Keratinocyte (primary cell): Measurements from ENCODE around the gene ERGIC1. TPM values are rescaled to one million over a fixed set of nuclear protein-coding genes. Genes with fewer than 3 reads are reported as not detected.

Source experiments
- DNase-seq: peaks from one replicate; pipeline ENCODE4 v3.0.0-alpha.2; 2011; ENCODE audit warnings: low read depth, missing footprints, low spot score
- FAIRE-seq: peaks from 2 replicates; lab custom pipeline; 2011; peaks lifted over from hg19 to GRCh38; lab: Jason Lieb, UNC
- H2AFZ ChIP-seq: 2 replicates; pipeline ENCODE4 v1.6.0; 2012; ENCODE audit warnings: low read length, control low read depth, inconsistent platforms; ENCODE audit not compliant: control insufficient read depth
- H3K27ac ChIP-seq: 2 replicates; pipeline ENCODE4 v1.5.1; 2011; ENCODE audit warnings: low read length; ENCODE audit not compliant: control insufficient read depth, insufficient read depth
- H3K27me3 ChIP-seq: 3 replicates; pipeline ENCODE4 v1.6.0; 2011; ENCODE audit warnings: low read length; ENCODE audit not compliant: control insufficient read depth, insufficient read depth; ENCODE audit errors: extremely low read depth
- H3K36me3 ChIP-seq, 2 experiments: 2 replicates in 1 of 2; 3 replicates in 1 of 2; pipeline ENCODE4 v1.5.1; 2011; ENCODE audit warnings: low read length in 2 of 2, mild to moderate bottlenecking in 1 of 2; ENCODE audit not compliant: control insufficient read depth in 2 of 2, insufficient read depth in 2 of 2; ENCODE audit errors: extremely low read depth in 1 of 2
- H3K4me1 ChIP-seq: 3 replicates; pipeline ENCODE4 v1.5.1; 2011; ENCODE audit warnings: low read length; ENCODE audit not compliant: control insufficient read depth, insufficient read depth; ENCODE audit errors: extremely low read depth
- H3K4me2 ChIP-seq: 3 replicates; pipeline ENCODE4 v1.6.0; 2011; ENCODE audit warnings: low read depth, low read length; ENCODE audit not compliant: control insufficient read depth, insufficient read depth; ENCODE audit errors: extremely low read depth
- H3K4me3 ChIP-seq, 3 experiments: fragments of 200-600 bp in 1 of 3; sonication (generic) in 1 of 3; 2 replicates in 2 of 3; 3 replicates in 1 of 3; pipeline ENCODE4 v1.5.1; 2011 to 2016; ENCODE audit warnings: low read length in 3 of 3, mild to moderate bottlenecking in 3 of 3, control low read depth in 2 of 3, inconsistent platforms in 1 of 3, low read depth in 1 of 3, mixed read lengths in 1 of 3, mixed run types in 1 of 3, moderate library complexity in 1 of 3; ENCODE audit not compliant: control insufficient read depth in 2 of 3, insufficient read depth in 2 of 3; ENCODE audit errors: extremely low read depth in 1 of 3
- H3K79me2 ChIP-seq: 2 replicates; pipeline ENCODE4 v1.6.0; 2012; ENCODE audit warnings: low read length; ENCODE audit not compliant: control insufficient read depth, insufficient read depth
- H3K9ac ChIP-seq: 3 replicates; pipeline ENCODE4 v1.6.0; 2011; ENCODE audit warnings: low read length; ENCODE audit not compliant: control insufficient read depth, insufficient read depth; ENCODE audit errors: extremely low read depth
- H3K9me1 ChIP-seq: 3 replicates; pipeline ENCODE4 v1.6.0; 2011; ENCODE audit warnings: low read length; ENCODE audit not compliant: control insufficient read depth, insufficient read depth; ENCODE audit errors: extremely low read depth
- H3K9me3 ChIP-seq: 2 replicates; pipeline ENCODE4 v1.5.1; 2012; ENCODE audit warnings: low read depth, low read length; ENCODE audit not compliant: control insufficient read depth
- H4K20me1 ChIP-seq: 3 replicates; pipeline ENCODE4 v1.6.0; 2011; ENCODE audit warnings: low read length; ENCODE audit not compliant: control insufficient read depth, insufficient read depth; ENCODE audit errors: extremely low read depth
- EZH2 ChIP-seq: IDR thresholded peaks from one replicate; pipeline ENCODE4 v1.6.1; 2012; ENCODE audit warnings: inconsistent platforms, mild to moderate bottlenecking, low read length, moderate library complexity
- dilution Hi-C: fragments of 300-500 bp; cut with MboI; formaldehyde crosslinking; loops from one replicate; pipeline ENCODE4 v1.7.0; 2020; ENCODE audit warnings: low sequenced_read_pairs; ENCODE audit not compliant: extremely low pct_ligation_motif_present
- polyA plus RNA-seq, 5 experiments: library from polyadenylated mRNA; depleted of rRNA in 3 of 5; stranded (reverse) in 3 of 5; stranded (forward) in 1 of 5; unstranded in 1 of 5; fragments of >200 nt; gene quantifications; 1 replicate in 1 of 5; 2 replicates in 3 of 5; 3 replicates in 1 of 5; pipeline versions ENCODE4 v1.2.1 to v1.2.3, GENCODE V29; 2011 to 2012; ENCODE audit warnings: missing spikeins in 2 of 5, low read depth in 1 of 5, low replicate concordance in 1 of 5
- TF ChIP-seq, protein P1 (sequence below), 3 experiments: IDR thresholded peaks in 1 of 3; conservative IDR thresholded peaks in 1 of 3; optimal IDR thresholded peaks in 1 of 3; 2 replicates in 2 of 3; 3 replicates in 1 of 3; pipeline versions ENCODE3 to v1.5.1; 2011; ENCODE audit warnings: low read length in 3 of 3, mild to moderate bottlenecking in 3 of 3, moderate library complexity in 2 of 3, control low read depth in 1 of 3, inconsistent platforms in 1 of 3; ENCODE audit not compliant: insufficient read depth in 2 of 3; ENCODE audit errors: extremely low read depth in 1 of 3

The ERGIC1 gene
- polyA plus RNA-seq, 1 donor (not counting 4 experiments of a cell fraction or from before 2014, with no cell fraction given): 93.4 TPM

DNA sequence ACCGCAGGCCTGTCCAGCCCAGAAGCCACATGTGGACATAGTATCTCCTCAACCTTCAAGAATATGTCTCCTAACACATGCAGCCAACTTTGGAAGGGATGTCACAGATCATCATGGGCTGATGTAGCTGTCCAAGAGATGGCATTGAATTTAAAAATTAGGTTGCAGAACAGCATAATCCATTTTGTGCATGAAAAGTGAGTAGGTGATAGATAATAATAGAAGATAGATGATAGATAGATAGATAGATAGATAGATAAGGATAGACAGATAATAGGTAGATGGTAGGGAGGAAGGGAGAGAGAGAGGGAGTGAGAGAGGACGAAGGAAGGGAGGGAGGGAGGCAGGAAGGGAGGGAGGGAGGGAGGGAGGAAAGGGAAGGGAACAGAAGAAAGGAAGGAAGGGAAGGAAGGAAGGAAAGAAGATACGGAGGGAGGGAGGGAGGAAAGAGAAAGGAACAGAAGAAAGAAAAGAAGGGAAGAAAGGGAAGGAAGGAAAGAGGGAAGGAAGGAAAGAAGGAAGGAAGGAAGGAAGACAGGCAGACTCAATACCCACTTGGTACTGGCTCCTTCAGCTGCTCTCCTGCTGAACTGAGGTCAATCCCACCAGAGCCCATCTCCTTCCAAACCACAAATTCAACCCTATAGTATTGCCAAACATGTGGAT lies 28.9 kb upstream of the ERGIC1 start:
- H3K9me1 ChIP-seq: no peaks in the 10 kb centered on the region
- no peak for FAIRE-seq
- no peak for TF ChIP-seq EZH2
- H3K4me1 ChIP-seq: peaks cover 33% of the 10 kb centered on the region
- H3K4me2 ChIP-seq: no peak overlapping the region
- H2AFZ ChIP-seq: no peak overlapping the region
- H3K27ac ChIP-seq: no peak overlapping the region
- H3K27me3 ChIP-seq: no peaks in the 10 kb centered on the region
- H3K4me3 ChIP-seq: no peak overlapping the region
- no peaks in the 10 kb centered on the region for H3K36me3 ChIP-seq
- no peaks in the 10 kb centered on the region for H3K79me2 ChIP-seq
- H3K9me3 ChIP-seq: no peaks in the 10 kb centered on the region
- H3K9ac ChIP-seq: no peak overlapping the region
- H4K20me1 ChIP-seq: no peaks in the 10 kb centered on the region
- no peak for DNase-seq
- dilution Hi-C loops: no loop called here

- DNase-seq (no peak), FAIRE-seq (no peak)
- H3K27me3 ChIP-seq: no peaks in the 10 kb centered on the region
- dilution Hi-C loops: no loop called here
- no peak overlapping the region for H2AFZ ChIP-seq
- H4K20me1 ChIP-seq: no peaks in the 10 kb centered on the region
- no peaks in the 10 kb centered on the region for H3K36me3 ChIP-seq
- no peak for TF ChIP-seq EZH2
- TF ChIP-seq, protein P1, sequence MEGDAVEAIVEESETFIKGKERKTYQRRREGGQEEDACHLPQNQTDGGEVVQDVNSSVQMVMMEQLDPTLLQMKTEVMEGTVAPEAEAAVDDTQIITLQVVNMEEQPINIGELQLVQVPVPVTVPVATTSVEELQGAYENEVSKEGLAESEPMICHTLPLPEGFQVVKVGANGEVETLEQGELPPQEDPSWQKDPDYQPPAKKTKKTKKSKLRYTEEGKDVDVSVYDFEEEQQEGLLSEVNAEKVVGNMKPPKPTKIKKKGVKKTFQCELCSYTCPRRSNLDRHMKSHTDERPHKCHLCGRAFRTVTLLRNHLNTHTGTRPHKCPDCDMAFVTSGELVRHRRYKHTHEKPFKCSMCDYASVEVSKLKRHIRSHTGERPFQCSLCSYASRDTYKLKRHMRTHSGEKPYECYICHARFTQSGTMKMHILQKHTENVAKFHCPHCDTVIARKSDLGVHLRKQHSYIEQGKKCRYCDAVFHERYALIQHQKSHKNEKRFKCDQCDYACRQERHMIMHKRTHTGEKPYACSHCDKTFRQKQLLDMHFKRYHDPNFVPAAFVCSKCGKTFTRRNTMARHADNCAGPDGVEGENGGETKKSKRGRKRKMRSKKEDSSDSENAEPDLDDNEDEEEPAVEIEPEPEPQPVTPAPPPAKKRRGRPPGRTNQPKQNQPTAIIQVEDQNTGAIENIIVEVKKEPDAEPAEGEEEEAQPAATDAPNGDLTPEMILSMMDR (optimal IDR thresholded peaks at IDR 0.05 in 1 of 3, IDR thresholded peaks at IDR 0.05 in 1 of 3, conservative IDR thresholded peaks at IDR 0.05 in 1 of 3; ENCODE audit: extremely low read depth in 1 of 3, insufficient read depth in 2 of 3, low read length in 3 of 3): no peak
- H3K9me1 ChIP-seq: no peaks in the 10 kb centered on the region
- no peaks in the 10 kb centered on the region for H3K79me2 ChIP-seq
- H3K4me1 ChIP-seq: peaks cover 27% of the 10 kb centered on the region
- H3K27ac ChIP-seq: no peak overlapping the region
- no peak overlapping the region for H3K4me3 ChIP-seq
- H3K4me2 ChIP-seq: no peak overlapping the region
- no peaks in the 10 kb centered on the region for H3K9me3 ChIP-seq
- H3K9ac ChIP-seq: no peak overlapping the region
Observed at GRCh38 chr5:172805736-172806255, 28.3 kb upstream of the ERGIC1 start.
